H9 (cell line): ENCODE results near the gene JUNB. TPM values are rescaled to one million over a fixed set of nuclear protein-coding genes. Genes with fewer than 3 reads are reported as not detected.

Experiments
- DNase-seq: peaks from one replicate; pipeline ENCODE4 v3.0.0-alpha.2; 2017
- H2AFZ ChIP-seq: one replicate; pipeline ENCODE4 v1.6.1; 2013; ENCODE audit warnings: mild to moderate bottlenecking, low read length, control low read depth, moderate library complexity
- H2AK5ac ChIP-seq: 2 replicates; pipeline ENCODE4 v1.6.1; 2013; ENCODE audit warnings: low read length, control low read depth, mixed read lengths; ENCODE audit not compliant: insufficient read length
- H2BK120ac ChIP-seq: one replicate; pipeline ENCODE4 v1.6.1; 2013; ENCODE audit warnings: low read depth, mild to moderate bottlenecking, low read length, control low read depth, inconsistent platforms; ENCODE audit not compliant: poor library complexity, severe bottlenecking
- H2BK12ac ChIP-seq: 2 replicates; pipeline ENCODE4 v1.6.1; 2013; ENCODE audit warnings: low read length, control low read depth, mixed read lengths, low read depth; ENCODE audit not compliant: insufficient read length
- H2BK15ac ChIP-seq: 2 replicates; pipeline ENCODE4 v1.6.1; 2013; ENCODE audit warnings: low read depth, low read length, control low read depth
- H2BK20ac ChIP-seq: one replicate; pipeline ENCODE4 v1.6.1; 2013; ENCODE audit warnings: low read depth, mild to moderate bottlenecking, low read length, control low read depth, inconsistent platforms; ENCODE audit not compliant: poor library complexity, severe bottlenecking
- H2BK5ac ChIP-seq: 2 replicates; pipeline ENCODE4 v1.6.1; 2013; ENCODE audit warnings: low read length, control low read depth, mixed read lengths; ENCODE audit not compliant: insufficient read length
- H3K14ac ChIP-seq: 2 replicates; pipeline ENCODE4 v1.6.1; 2013; ENCODE audit warnings: low read length, control low read depth; ENCODE audit not compliant: insufficient read depth
- H3K18ac ChIP-seq: 2 replicates; pipeline ENCODE4 v1.6.1; 2013; ENCODE audit warnings: low read depth, mild to moderate bottlenecking, mixed read lengths, low read length, control low read depth; ENCODE audit not compliant: insufficient read length
- H3K23ac ChIP-seq: 2 replicates; pipeline ENCODE4 v1.6.1; 2013; ENCODE audit warnings: low read length, control low read depth, mixed read lengths, low read depth; ENCODE audit not compliant: insufficient read length
- H3K23me2 ChIP-seq: 2 replicates; pipeline ENCODE4 v1.6.1; 2013; ENCODE audit warnings: low read depth, mild to moderate bottlenecking, mixed read lengths, low read length, control low read depth; ENCODE audit not compliant: insufficient read length, poor library complexity, severe bottlenecking
- H3K27ac ChIP-seq: 2 replicates; pipeline ENCODE4 v1.5.1; 2013; ENCODE audit warnings: low read length, control low read depth, mixed read lengths, low read depth; ENCODE audit not compliant: insufficient read length
- H3K27me3 ChIP-seq: 2 replicates; pipeline ENCODE4 v1.6.1; 2013; ENCODE audit warnings: low read length, control low read depth, inconsistent platforms; ENCODE audit not compliant: insufficient read depth
- H3K4ac ChIP-seq: 2 replicates; pipeline ENCODE4 v1.6.1; 2013; ENCODE audit warnings: low read depth, mild to moderate bottlenecking, control low read depth, inconsistent platforms, low read length, moderate library complexity
- H3K4me1 ChIP-seq: 2 replicates; pipeline ENCODE4 v1.6.1; 2013; ENCODE audit warnings: low read length, control low read depth, inconsistent platforms; ENCODE audit not compliant: insufficient read depth
- H3K4me2 ChIP-seq: 2 replicates; pipeline ENCODE4 v1.6.1; 2013; ENCODE audit warnings: low read length, control low read depth, mixed read lengths; ENCODE audit not compliant: insufficient read length, insufficient read depth
- H3K56ac ChIP-seq: 2 replicates; pipeline ENCODE4 v1.6.1; 2013; ENCODE audit warnings: low read depth, mild to moderate bottlenecking, mixed read lengths, low read length, control low read depth; ENCODE audit not compliant: insufficient read length
- H3K79me1 ChIP-seq: 2 replicates; pipeline ENCODE4 v1.6.1; 2013; ENCODE audit warnings: low read depth, mild to moderate bottlenecking, moderate library complexity, low read length, control low read depth, inconsistent platforms; ENCODE audit not compliant: insufficient read depth, poor library complexity, severe bottlenecking
- H3K79me2 ChIP-seq: 2 replicates; pipeline ENCODE4 v1.6.1; 2013; ENCODE audit warnings: low read length, control low read depth, inconsistent platforms; ENCODE audit not compliant: insufficient read depth
- H3K9ac ChIP-seq: 2 replicates; pipeline ENCODE4 v1.6.1; 2013; ENCODE audit warnings: low read length, control low read depth, mixed read lengths; ENCODE audit not compliant: insufficient read length; ENCODE audit errors: extremely low read depth
- H3K9me3 ChIP-seq: one replicate; pipeline ENCODE4 v1.6.1; 2013; ENCODE audit warnings: low read depth, low read length, inconsistent platforms; ENCODE audit not compliant: control insufficient read depth
- H3T11ph ChIP-seq: one replicate; pipeline ENCODE4 v1.6.1; 2013; ENCODE audit warnings: mild to moderate bottlenecking, low read length, control low read depth, inconsistent platforms
- H4K20me1 ChIP-seq: one replicate; pipeline ENCODE4 v1.6.1; 2013; ENCODE audit not compliant: control insufficient read depth, insufficient read length, insufficient read depth
- H4K5ac ChIP-seq: 2 replicates; pipeline ENCODE4 v1.6.1; 2013; ENCODE audit warnings: low read depth, mild to moderate bottlenecking, mixed read lengths, low read length, control low read depth; ENCODE audit not compliant: insufficient read length
- H4K8ac ChIP-seq: replicated peaks from 2 replicates; pipeline ENCODE4 v1.6.1; 2013; ENCODE audit warnings: low read length, control low read depth, mixed read lengths, low read depth; ENCODE audit not compliant: insufficient read length
- H4K91ac ChIP-seq: 2 replicates; pipeline ENCODE4 v1.6.1; 2013; ENCODE audit warnings: low read depth, mild to moderate bottlenecking, moderate library complexity, mixed read lengths, low read length, control low read depth; ENCODE audit not compliant: insufficient read length
- H3K27ac Mint-ChIP-seq, 3 experiments: 2 replicates in 2 of 3; 3 replicates in 1 of 3; pipeline ENCODE4 v1.8.0; 2020 to 2021; ENCODE audit warnings: mixed read lengths in 3 of 3, mild to moderate bottlenecking in 1 of 3, moderate library complexity in 1 of 3
- H3K27me3 Mint-ChIP-seq: 2 replicates; pipeline ENCODE4 v1.8.0; 2021; ENCODE audit warnings: low read depth, mild to moderate bottlenecking, moderate library complexity, mixed read lengths
- H3K36me3 Mint-ChIP-seq, 3 experiments: 2 replicates in 2 of 3; 3 replicates in 1 of 3; pipeline ENCODE4 v1.8.0; 2020 to 2021; ENCODE audit warnings: low read depth in 3 of 3, mixed read lengths in 3 of 3; ENCODE audit not compliant: insufficient read depth in 1 of 3
- H3K4me1 Mint-ChIP-seq, 2 experiments: 2 replicates each; pipeline ENCODE4 v1.8.0; 2020; ENCODE audit warnings: mixed read lengths in 2 of 2
- H3K4me3 Mint-ChIP-seq, 2 experiments: 2 replicates in 1 of 2; 3 replicates in 1 of 2; pipeline ENCODE4 v1.8.0; 2020 to 2021; ENCODE audit warnings: mild to moderate bottlenecking in 2 of 2, mixed read lengths in 2 of 2, moderate library complexity in 1 of 2
- H3K9me3 Mint-ChIP-seq, 2 experiments: 2 replicates in 1 of 2; 3 replicates in 1 of 2; pipeline ENCODE4 v1.8.0; 2020; ENCODE audit warnings: mild to moderate bottlenecking in 2 of 2, mixed read lengths in 2 of 2, moderate library complexity in 1 of 2
- CTCF ChIP-seq: fragments of 200-600 bp; sonication (generic); conservative IDR thresholded peaks from 3 replicates; pipeline ENCODE4 v1.8.0; 2021; ENCODE audit warnings: antibody characterized with exemption, mild to moderate bottlenecking
- WGBS: extraction: QIAGEN DNeasy Blood & Tissue Kit; methylation state at CpG from one replicate; pipeline ENCODE4 v1.1.7; 2013; ENCODE audit warnings: missing lambda C conversion rate, low lambda C conversion rate, mixed read lengths; ENCODE audit not compliant: insufficient read length; ENCODE audit errors: extremely low coverage; 5-methylcytosine and 5-hydroxymethylcytosine counted together
- total RNA-seq: library from RNA; stranded (reverse); gene quantifications from 2 replicates; pipeline ENCODE4 v1.2.1, GENCODE V29; 2021

JUNB gene
- total RNA-seq, 1 experiment from 2014 or later, result 15.9 TPM

DNA sequence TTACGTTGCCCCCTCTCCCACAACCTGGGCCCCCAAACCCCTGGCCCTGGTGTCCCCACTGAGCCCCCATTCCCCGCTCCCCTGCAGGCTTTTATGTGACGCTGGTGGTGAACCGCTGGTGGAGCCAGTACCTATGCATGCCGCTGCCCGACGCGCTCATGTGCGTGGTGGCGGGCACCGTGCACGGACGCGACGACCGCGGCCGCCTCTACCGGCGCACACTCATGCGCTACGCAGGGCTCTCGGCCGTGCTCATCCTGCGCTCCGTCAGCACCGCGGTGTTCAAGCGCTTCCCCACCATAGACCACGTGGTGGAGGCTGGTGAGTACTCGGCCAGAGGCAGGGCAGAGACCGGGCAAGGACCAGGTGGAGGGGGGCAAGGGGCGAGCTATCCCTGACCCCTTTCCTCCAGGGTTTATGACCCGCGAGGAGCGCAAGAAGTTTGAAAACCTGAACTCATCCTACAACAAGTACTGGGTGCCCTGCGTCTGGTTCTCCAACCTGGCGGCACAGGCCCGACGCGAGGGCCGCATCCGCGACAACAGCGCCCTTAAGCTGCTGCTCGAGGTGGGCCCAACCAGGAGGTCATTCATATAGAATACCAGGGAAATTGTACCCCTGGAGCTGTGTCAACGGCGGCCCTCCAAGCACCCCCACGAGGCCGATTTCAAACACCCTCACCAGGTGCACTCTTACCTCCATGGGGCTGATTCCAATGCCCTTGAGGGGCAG lies 36.7 kb upstream of the JUNB start:
- no peaks in the 10 kb centered on the region for H3K4me1 ChIP-seq
- no peak overlapping the region for H2AFZ ChIP-seq
- Mint-ChIP-seq H3K4me3 (no peak overlapping the region), H3K4me1 (peaks cover 19 to 30% of the 10 kb centered on the region in 2 experiments), H3K36me3 (0 out of 7 replicates have a peak, but pooled peaks cover 0 to 3% (median 0%) of the 10 kb centered on the region in 3 experiments), H3K9me3 (no peaks in the 10 kb centered on the region), H3K27ac (no peak overlapping the region), H3K27me3 (peaks cover 59% of the 10 kb centered on the region)
- H4K20me1 ChIP-seq, result no peaks in the 10 kb centered on the region
- no peak overlapping the region for H2BK15ac ChIP-seq
- no peaks in the 10 kb centered on the region for H3K79me1 ChIP-seq
- H2AK5ac ChIP-seq, result no peak overlapping the region
- DNase-seq, result no peak
- no peak overlapping the region for H2BK120ac ChIP-seq
- no peak overlapping the region for H2BK20ac ChIP-seq
- no peak overlapping the region for H4K8ac ChIP-seq
- H3K79me2 ChIP-seq, result no peaks in the 10 kb centered on the region
- peaks cover 6% of the 10 kb centered on the region for H3K23me2 ChIP-seq
- H3K4ac ChIP-seq, result no peak overlapping the region
- H3K14ac ChIP-seq, result no peak overlapping the region
- no CpG with 5 or more reads among the region's 50 CpGs for WGBS
- no peak overlapping the region for H3K4me2 ChIP-seq
- no peak overlapping the region for H3K18ac ChIP-seq
- H4K91ac ChIP-seq, result no peak overlapping the region
- TF ChIP-seq CTCF, result no peak
- H2BK12ac ChIP-seq, result no peak overlapping the region
- H3K23ac ChIP-seq, result no peak overlapping the region
- H3K27me3 ChIP-seq, result no peaks in the 10 kb centered on the region
- H2BK5ac ChIP-seq, result no peak overlapping the region
- no peaks in the 10 kb centered on the region for H3K9me3 ChIP-seq
- H3K9ac ChIP-seq, result no peak overlapping the region
- H3K56ac ChIP-seq, result no peak overlapping the region
- no peak overlapping the region for H4K5ac ChIP-seq
- no peak overlapping the region for H3K27ac ChIP-seq
- no peak overlapping the region for H3T11ph ChIP-seq
